8988T (cell line): Measurements from ENCODE around the gene ALG14.

Experiments
- DNase-seq: peaks from one replicate; pipeline ENCODE4 v3.0.0; 2011

Gene ALG14

GRCh38 chr1:94979656-94980581 lies 92.8 kb downstream of the ALG14 start:
- DNase-seq: no peak

GRCh38 chr1:94979131-94979530 lies 93.6 kb downstream of the ALG14 start:
- no peak for DNase-seq

- no peak for DNase-seq
These were observed 94.3 kb downstream of the ALG14 start for GRCh38 chr1:94978401-94978800.

GRCh38 chr1:94976971-94977548 lies 95.7 kb downstream of the ALG14 start:
- DNase-seq: no peak

GRCh38 chr1:94974824-94975223 lies 97.9 kb downstream of the ALG14 start:
- DNase-seq: no peak

- DNase-seq: no peak
These were observed 98.5 kb downstream of the ALG14 start for GRCh38 chr1:94974241-94974640.

GRCh38 chr1:94973309-94973922 lies 99.3 kb downstream of the ALG14 start:
- DNase-seq: no peak

GRCh38 chr1:94971491-94971924 lies 101.2 kb downstream of the ALG14 start:
- DNase-seq: peak; percentile 27

GRCh38 chr1:94970783-94971182 lies 102.0 kb downstream of the ALG14 start:
- no peak for DNase-seq

- DNase-seq: no peak
These were observed 103.6 kb downstream of the ALG14 start for GRCh38 chr1:94969137-94969536.

GRCh38 chr1:94966033-94966432 lies 106.7 kb downstream of the ALG14 start:
- no peak for DNase-seq

- no peak for DNase-seq
These were observed 108.9 kb downstream of the ALG14 start for GRCh38 chr1:94963864-94964263.

- DNase-seq: no peak
These were observed 110.1 kb downstream of the ALG14 start for GRCh38 chr1:94962409-94963265.

- DNase-seq: no peak
These were observed 110.8 kb downstream of the ALG14 start for GRCh38 chr1:94961988-94962387.

GRCh38 chr1:94961582-94961981 lies 111.2 kb downstream of the ALG14 start:
- no peak for DNase-seq

GRCh38 chr1:94958081-94958480 lies 114.7 kb downstream of the ALG14 start:
- no peak for DNase-seq

- DNase-seq: no peak
These were observed 116.8 kb downstream of the ALG14 start for GRCh38 chr1:94955767-94956632.

GRCh38 chr1:94954263-94955220 lies 118.2 kb downstream of the ALG14 start:
- DNase-seq: no peak

GRCh38 chr1:94953746-94954145 lies 119.0 kb downstream of the ALG14 start:
- no peak for DNase-seq

GRCh38 chr1:94953107-94953506 lies 119.6 kb downstream of the ALG14 start:
- DNase-seq: no peak

- DNase-seq: no peak
These were observed 120.2 kb downstream of the ALG14 start for GRCh38 chr1:94952539-94952938.
